ENCODE measurements around the gene HOXD4. TPM values are rescaled to one million over a fixed set of nuclear protein-coding genes. Genes with fewer than 3 reads are reported as not detected.

Gene HOXD4
- total RNA-seq, 2 donors from 2014 or later: 0.52 TPM; not detected in 1

- Histone ChIP-seq H3K9me3 (no peaks in the 10 kb centered on the region), H3K27ac (no peak overlapping the region), H3K4me3 (no peak overlapping the region), H3K36me3 (no peaks in the 10 kb centered on the region), H3K4me1 (peaks cover 0 to 24% of the 10 kb centered on the region in 2 donors), H3K27me3 (peaks cover 45 to 68% of the 10 kb centered on the region in 2 donors)
- no peak for DNase-seq (ENCODE audit: low spot score)
- TF ChIP-seq, protein P1, sequence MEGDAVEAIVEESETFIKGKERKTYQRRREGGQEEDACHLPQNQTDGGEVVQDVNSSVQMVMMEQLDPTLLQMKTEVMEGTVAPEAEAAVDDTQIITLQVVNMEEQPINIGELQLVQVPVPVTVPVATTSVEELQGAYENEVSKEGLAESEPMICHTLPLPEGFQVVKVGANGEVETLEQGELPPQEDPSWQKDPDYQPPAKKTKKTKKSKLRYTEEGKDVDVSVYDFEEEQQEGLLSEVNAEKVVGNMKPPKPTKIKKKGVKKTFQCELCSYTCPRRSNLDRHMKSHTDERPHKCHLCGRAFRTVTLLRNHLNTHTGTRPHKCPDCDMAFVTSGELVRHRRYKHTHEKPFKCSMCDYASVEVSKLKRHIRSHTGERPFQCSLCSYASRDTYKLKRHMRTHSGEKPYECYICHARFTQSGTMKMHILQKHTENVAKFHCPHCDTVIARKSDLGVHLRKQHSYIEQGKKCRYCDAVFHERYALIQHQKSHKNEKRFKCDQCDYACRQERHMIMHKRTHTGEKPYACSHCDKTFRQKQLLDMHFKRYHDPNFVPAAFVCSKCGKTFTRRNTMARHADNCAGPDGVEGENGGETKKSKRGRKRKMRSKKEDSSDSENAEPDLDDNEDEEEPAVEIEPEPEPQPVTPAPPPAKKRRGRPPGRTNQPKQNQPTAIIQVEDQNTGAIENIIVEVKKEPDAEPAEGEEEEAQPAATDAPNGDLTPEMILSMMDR (IDR thresholded peaks at IDR 0.05): no peak
These were observed 16.3 kb upstream of the HOXD4 start for GRCh38 chr2:176135035-176135440.

DNA sequence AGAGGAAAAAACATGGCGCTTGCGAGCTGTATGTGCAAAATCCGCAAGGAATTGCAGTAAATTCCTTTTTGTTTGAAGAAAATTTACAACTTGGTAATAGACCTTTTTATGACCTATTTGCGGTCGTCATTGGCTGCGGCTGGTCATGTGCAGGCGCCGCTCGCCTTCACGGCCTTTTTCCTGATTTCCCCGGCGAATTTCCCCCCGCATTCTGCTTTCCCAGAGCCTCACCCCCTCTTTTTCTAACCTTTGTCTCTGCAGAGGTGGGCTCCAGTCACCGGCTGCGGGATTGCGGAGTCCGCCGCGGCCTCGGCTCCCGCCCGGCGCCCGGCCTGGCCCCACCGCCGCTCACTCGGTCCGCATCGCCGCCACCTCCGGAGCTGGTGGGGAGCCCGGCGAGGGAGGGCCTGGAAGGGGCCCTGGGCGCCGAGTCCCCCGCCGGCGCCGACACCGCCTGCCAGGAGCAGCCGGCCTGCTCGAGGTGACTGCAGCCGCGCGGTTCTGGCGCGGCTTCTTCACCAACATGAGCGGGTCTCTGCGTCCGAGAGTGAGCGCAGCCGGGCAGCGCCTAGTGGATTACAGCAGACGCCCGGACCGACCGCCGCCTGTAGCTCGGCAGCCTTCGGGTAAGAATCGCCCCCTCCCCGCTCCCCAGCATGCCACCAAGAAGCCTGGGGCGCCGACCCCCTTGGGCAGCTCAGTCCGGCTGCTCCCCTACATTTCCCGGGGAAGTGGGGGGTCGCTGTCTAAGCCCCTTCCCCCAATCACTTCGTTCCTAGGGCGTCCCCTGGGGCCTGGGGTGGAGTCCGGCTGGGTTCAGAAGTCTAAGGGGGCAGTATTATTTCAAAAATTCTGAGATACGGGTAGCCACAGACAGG, 14.7 kb upstream of the HOXD4 start:
- peaks cover 35 to 56% of the 10 kb centered on the region in 2 donors for H3K27me3 ChIP-seq
- H3K27ac ChIP-seq: peak overlapping the region; percentile 54 to 69
- peak overlapping the region; percentile 40 to 56 for H3K4me3 ChIP-seq
- TF ChIP-seq, protein P1 (IDR thresholded peaks at IDR 0.05): no peak
- no peak for DNase-seq (ENCODE audit: low spot score)
- no peaks in the 10 kb centered on the region for H3K9me3 ChIP-seq
- H3K4me1 ChIP-seq: peaks cover 0 to 27% of the 10 kb centered on the region in 2 donors
- no peaks in the 10 kb centered on the region for H3K36me3 ChIP-seq

DNA sequence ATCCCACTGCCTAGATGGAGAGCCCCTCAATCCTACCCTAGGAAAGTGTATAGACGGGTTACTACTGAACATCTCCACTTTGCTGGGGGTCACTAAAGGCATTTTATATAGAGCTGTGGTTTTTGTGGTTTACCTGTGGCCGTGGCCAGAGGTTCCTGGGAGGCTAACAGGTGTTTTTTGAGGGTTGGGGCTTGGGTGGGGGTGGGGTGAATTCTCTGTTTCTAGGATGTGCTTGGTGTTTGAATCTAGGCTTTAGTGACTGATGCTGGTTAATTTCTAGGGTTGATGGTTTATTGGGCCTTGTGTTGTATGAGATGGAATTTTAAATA, 14.1 kb upstream of the HOXD4 start:
- Histone ChIP-seq H3K4me3 (peak overlapping the region; percentile 40 to 56), H3K27ac (peak overlapping the region; percentile 54 to 69), H3K4me1 (peaks cover 0 to 27% of the 10 kb centered on the region in 2 donors), H3K36me3 (no peaks in the 10 kb centered on the region), H3K9me3 (no peaks in the 10 kb centered on the region), H3K27me3 (peaks cover 29 to 50% of the 10 kb centered on the region in 2 donors)
- TF ChIP-seq, protein P1 (IDR thresholded peaks at IDR 0.05): no peak
- no peak for DNase-seq (ENCODE audit: low spot score)

DNA sequence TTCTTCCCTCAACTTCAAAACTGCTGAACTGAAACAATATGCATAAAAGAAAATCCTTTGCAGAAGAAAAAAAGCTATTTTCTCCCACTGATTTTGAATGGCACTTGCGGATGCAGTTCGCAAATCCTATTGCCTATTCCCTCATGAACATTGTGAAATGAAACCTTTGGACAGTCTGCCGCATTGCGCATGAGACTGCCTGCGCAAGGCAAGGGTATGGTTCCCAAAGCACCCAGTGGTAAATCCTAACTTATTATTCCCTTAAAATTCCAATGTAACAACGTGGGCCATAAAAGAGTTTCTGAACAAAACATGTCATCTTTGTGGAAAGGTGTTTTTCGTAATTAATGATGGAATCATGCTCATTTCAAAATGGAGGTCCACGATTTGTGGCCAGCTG, 13.4 kb upstream of the HOXD4 start:
- Histone ChIP-seq H3K27ac (no peak overlapping the region), H3K4me3 (no peak overlapping the region)
- TF ChIP-seq, protein P1 (IDR thresholded peaks at IDR 0.05): no peak

GRCh38 chr2:176138526-176138922, 12.8 kb upstream of the HOXD4 start:
- Histone ChIP-seq H3K4me1 (peaks cover 0 to 27% of the 10 kb centered on the region in 2 donors), H3K27me3 (peaks cover 21 to 40% of the 10 kb centered on the region in 2 donors), H3K36me3 (no peaks in the 10 kb centered on the region), H3K9me3 (no peaks in the 10 kb centered on the region), H3K27ac (no peak overlapping the region), H3K4me3 (no peak overlapping the region)
- no peak for DNase-seq (ENCODE audit: low spot score)
- TF ChIP-seq, protein P1 (IDR thresholded peaks at IDR 0.05): no peak

More for the DNA sequence above, 13.4 kb upstream of the HOXD4 start:
- H3K4me1 ChIP-seq: peaks cover 0 to 27% of the 10 kb centered on the region in 2 donors
- peaks cover 25 to 43% of the 10 kb centered on the region in 2 donors for H3K27me3 ChIP-seq
- no peaks in the 10 kb centered on the region for H3K36me3 ChIP-seq
- H3K9me3 ChIP-seq: no peaks in the 10 kb centered on the region
- no peak for DNase-seq (ENCODE audit: low spot score)
